Gastrocnemius medialis (tissue), 4 donors: Measurements from ENCODE around the gene CYP2R1.

Source experiments
- CTCF ChIP-seq, 5 experiments: fragments of 450-650 bp in 3 of 5; fragments of 200-600 bp in 2 of 5; sonication (generic) in 2 of 5; IDR thresholded peaks in 4 of 5; conservative IDR thresholded peaks in 1 of 5; 1 replicate in 4 of 5; 2 replicates in 1 of 5; pipeline ENCODE4 v1.5.1; 2016 to 2019; ENCODE audit warnings: antibody characterized with exemption in 5 of 5, mild to moderate bottlenecking in 3 of 5, moderate library complexity in 3 of 5
- POLR2A ChIP-seq, 2 donors: fragments of 450-650 bp; IDR thresholded peaks; one replicate each; pipeline ENCODE4 v1.6.1; 2017; ENCODE audit warnings: antibody characterized with exemption in 2 of 2, mild to moderate bottlenecking in 2 of 2, moderate library complexity in 2 of 2

GRCh38 chr11:14886513-14886912 is 5.5 kb downstream of the CYP2R1 start:
- TF ChIP-seq CTCF (IDR thresholded peaks at IDR 0.05 in 4 of 5, conservative IDR thresholded peaks at IDR 0.05 in 1 of 5) (no peak), POLR2A (IDR thresholded peaks at IDR 0.05) (no peak)
